Adipose tissue (tissue), 3 donors: ENCODE results near the gene SIGMAR1. TPM values are rescaled to one million over a fixed set of nuclear protein-coding genes. Genes with fewer than 3 reads are reported as not detected.

Source experiments
- H3K27ac ChIP-seq: one replicate; pipeline ENCODE4 v1.5.1; 2013; ENCODE audit warnings: low read depth, low read length
- WGBS, 3 donors: extraction: QIAGEN DNeasy Blood & Tissue Kit; methylation state at CpG; one replicate each; pipeline ENCODE4 v1.1.7; 2013; 5-methylcytosine and 5-hydroxymethylcytosine counted together
- polyA plus RNA-seq, 3 donors: library from polyadenylated mRNA; stranded (reverse); fragments of 200-250 nt; gene quantifications; one replicate each; pipeline ENCODE4 v1.2.3, GENCODE V29; 2013
- donor health status: healthy with polysubstance abuse.
- donor health status: Bipolar disorder and iron deficiency.
- donor health status: healthy.

The SIGMAR1 gene
- 10 to 100 TPM; 38.1 to 84.8 (median 48.0) TPM for polyA plus RNA-seq

GRCh38 chr9:34637356-34638137 lies at the start of gene SIGMAR1:
Gene SIGMAR1 (minus strand): TSS chr9:34637787. CDS start chr9:34637697, 90 bp downstream.
- WGBS, 3 donors: 0 to 1% (median 0%) methylated on average over 61 to 74 of the region's 74 CpGs
- H3K27ac ChIP-seq: no peak within 1 kb of the TSS

GRCh38 chr9:34686732-34687131 lies 49.1 kb upstream of the SIGMAR1 start:
- WGBS, 3 donors: 25 to 79% (median 32%) methylated on average over 1 of the region's 1 CpG
- no peak overlapping the region for H3K27ac ChIP-seq

DNA sequence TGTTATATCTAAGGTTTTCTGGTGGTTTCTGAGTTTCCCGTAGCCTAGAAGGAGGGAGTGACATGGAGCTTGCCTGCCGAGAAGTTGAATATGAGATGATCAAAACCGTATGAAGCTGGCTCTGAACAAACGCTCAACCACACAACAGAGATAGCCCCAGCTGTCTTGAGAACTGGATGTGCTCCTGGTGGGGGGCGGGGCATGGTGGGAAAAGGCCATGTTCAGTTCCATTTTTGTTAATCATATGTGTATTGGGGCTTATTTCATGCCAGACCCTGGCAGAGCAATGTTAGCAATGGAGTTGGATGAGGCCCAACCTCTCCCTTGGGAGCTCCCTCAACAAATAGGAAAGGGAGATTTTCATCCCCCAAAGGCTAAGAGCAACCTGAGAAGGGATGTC lies 48.6 kb upstream of the SIGMAR1 start:
- 74 to 76% (median 76%) methylated on average over 5 of the region's 5 CpGs for WGBS, 3 donors
- no peak overlapping the region for H3K27ac ChIP-seq

DNA sequence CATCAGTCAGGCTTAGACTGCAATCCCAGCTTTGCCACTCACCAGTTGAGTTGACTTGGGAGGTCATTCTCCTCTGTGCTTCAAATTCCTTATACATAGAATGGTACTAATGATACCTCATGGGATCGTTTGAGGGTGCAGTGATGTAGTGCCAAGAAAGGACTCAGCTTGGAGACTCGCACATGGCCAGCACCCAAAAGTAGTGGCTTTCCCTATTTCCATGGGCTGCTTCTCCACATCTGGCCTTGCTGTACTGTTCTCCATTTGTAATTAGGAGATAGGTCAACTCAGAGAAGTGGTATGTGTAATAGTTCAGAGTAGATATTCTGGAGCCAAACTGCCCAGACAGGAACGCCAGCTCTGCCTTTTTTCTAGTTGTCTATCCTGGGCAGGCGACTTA lies 48.0 kb upstream of the SIGMAR1 start:
- no peak overlapping the region for H3K27ac ChIP-seq
- WGBS, 3 donors: 69 to 87% (median 79%) methylated on average over 4 of the region's 4 CpGs

- WGBS, 3 donors: 87 to 96% (median 92%) methylated on average over 4 of the region's 4 CpGs
- no peak overlapping the region for H3K27ac ChIP-seq
Observed at GRCh38 chr9:34684816-34685215, 47.2 kb upstream of the SIGMAR1 start.

- 90 to 97% (median 90%) methylated on average over 4 of the region's 4 CpGs for WGBS, 3 donors
- no peak overlapping the region for H3K27ac ChIP-seq
Observed at GRCh38 chr9:34684145-34684544, 46.6 kb upstream of the SIGMAR1 start.

- no peak overlapping the region for H3K27ac ChIP-seq
- WGBS, 3 donors: 94 to 100% (median 96%) methylated on average over 2 of the region's 2 CpGs
Observed at GRCh38 chr9:34675869-34676268, 38.3 kb upstream of the SIGMAR1 start.

GRCh38 chr9:34675048-34675714 lies 37.6 kb upstream of the SIGMAR1 start:
- WGBS, 3 donors: 24 to 32% (median 32%) methylated on average over 10 of the region's 10 CpGs
- H3K27ac ChIP-seq: no peak overlapping the region

GRCh38 chr9:34674440-34674839 lies 36.9 kb upstream of the SIGMAR1 start:
- H3K27ac ChIP-seq: no peak overlapping the region
- WGBS, 3 donors: 44 to 84% (median 81%) methylated on average over 3 of the region's 3 CpGs

DNA sequence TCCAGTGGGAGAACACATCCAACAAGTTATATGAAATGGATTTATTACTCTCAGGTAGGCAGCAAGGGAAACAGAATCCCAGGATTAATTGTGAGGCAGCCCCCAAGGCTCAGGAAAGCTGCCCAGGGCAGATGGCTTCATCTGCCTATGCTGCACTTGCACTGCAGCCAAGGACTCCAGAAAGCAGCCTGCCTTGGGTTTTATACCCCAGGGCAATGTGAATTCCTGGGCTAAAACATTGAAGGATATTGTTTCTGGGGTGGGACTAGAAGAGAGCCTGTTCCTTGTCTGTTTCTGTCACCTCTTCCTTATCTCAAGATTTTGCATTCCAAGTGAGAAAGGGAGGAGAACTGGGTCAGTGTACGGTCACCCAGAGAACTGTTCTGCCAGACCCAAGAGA lies 33.7 kb upstream of the SIGMAR1 start:
- H3K27ac ChIP-seq: no peak overlapping the region
- 38 to 88% (median 77%) methylated on average over 1 of the region's 1 CpG for WGBS, 3 donors

GRCh38 chr9:34669809-34670562 lies 32.4 kb upstream of the SIGMAR1 start:
- 86 to 94% (median 89%) methylated on average over 5 of the region's 5 CpGs for WGBS, 3 donors

DNA sequence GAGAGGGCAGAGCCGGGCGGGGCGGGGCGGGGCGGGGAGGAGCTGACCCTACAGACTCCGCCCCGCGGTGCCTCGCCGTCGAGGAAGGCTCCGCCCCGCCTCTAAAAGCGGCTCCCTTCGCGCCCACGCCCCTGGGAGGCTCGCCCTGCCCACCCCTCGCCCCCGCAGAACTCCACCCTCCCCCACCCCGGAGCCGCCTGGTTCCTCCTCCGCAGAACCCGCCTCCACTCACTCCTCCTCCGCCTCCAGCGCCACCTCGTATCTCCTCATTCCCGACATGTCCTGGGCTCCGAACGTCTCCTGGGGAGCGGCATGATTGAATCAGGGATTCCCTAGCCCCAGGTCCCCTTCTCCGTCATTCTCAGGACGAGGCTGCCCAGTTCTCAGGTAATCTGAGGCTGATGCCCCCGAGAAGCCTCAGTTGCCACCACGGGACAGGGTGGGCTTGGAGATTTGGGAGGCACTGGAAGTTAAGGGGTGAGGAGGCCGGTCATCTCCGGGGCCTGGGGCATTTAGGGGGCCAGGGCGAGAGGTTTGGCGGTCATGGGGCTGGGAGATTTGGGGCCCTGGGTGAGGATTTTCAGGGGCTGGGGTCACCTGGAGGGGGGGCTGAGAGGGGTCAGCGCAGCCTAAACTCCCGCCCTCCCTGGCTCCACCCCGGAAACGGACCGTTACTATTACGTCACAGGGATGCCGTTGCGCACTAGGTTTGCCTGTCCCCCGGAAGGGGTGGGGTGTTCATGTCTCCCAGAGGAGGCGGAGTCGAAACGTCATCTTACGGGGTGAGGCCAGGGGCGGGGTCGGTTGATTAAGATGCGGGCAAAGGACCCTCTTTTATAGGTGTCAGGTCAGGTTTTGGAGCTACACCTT lies 28.0 kb upstream of the SIGMAR1 start:
- H3K27ac ChIP-seq: peak overlapping the region; percentile 80
- 1 to 3% (median 2%) methylated on average over 50 to 55 of the region's 55 CpGs for WGBS, 3 donors

More at GRCh38 chr9:34669809-34670562, 32.4 kb upstream of the SIGMAR1 start:
- no peak overlapping the region for H3K27ac ChIP-seq

DNA sequence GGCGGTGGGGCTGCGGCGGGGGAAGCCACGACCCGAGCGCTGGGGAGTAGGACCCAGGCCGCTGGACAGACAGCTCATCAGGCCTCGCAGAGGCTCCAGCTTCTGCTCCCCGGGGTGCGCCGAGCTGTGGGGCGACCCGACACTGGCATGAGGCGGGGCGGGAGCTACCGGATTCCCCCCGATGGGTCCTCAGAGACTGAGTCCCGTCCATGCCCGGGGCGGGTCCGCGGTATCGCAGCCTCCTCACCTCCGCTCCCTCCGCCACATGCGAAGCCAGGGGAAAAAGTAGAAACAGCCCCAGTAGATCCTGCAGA lies 27.4 kb upstream of the SIGMAR1 start:
- WGBS, 3 donors: 2 to 3% (median 2%) methylated on average over 25 to 26 of the region's 26 CpGs
- H3K27ac ChIP-seq: no peak overlapping the region

GRCh38 chr9:34664281-34665066 lies 26.9 kb upstream of the SIGMAR1 start:
- 7 to 16% (median 12%) methylated on average over 18 of the region's 18 CpGs for WGBS, 3 donors
- H3K27ac ChIP-seq: no peak overlapping the region

GRCh38 chr9:34663303-34663605 lies 25.7 kb upstream of the SIGMAR1 start:
- H3K27ac ChIP-seq: no peak overlapping the region

- WGBS, 3 donors: 83 to 89% (median 87%) methylated on average over 4 of the region's 4 CpGs
- H3K27ac ChIP-seq: no peak within 1 kb of the TSS
Observed at GRCh38 chr9:34662526-34663302, 25.1 kb upstream of the SIGMAR1 start, which contains the start of gene CCL27. Gene CCL27 (minus strand): TSS chr9:34662657. CDS start chr9:34662633, 24 bp downstream.

GRCh38 chr9:34659592-34660253 lies 22.1 kb upstream of the SIGMAR1 start:
- 74 to 94% (median 92%) methylated on average over 8 of the region's 8 CpGs for WGBS, 3 donors

More at GRCh38 chr9:34659592-34660253, 22.1 kb upstream of the SIGMAR1 start:
- no peak overlapping the region for H3K27ac ChIP-seq
